Fibroblast of skin of scalp (primary cell): ENCODE results near the gene NEURL1.
"Not testable (repeated sequence)": the region's sequence is repeated elsewhere in the genome, so short reads cannot be mapped to it uniquely, and the experiment has no call there.

ENCODE experiments used
- DNase-seq: peaks from one replicate; pipeline ENCODE4 v3.0.0-alpha.2; 2013

Gene NEURL1

DNA sequence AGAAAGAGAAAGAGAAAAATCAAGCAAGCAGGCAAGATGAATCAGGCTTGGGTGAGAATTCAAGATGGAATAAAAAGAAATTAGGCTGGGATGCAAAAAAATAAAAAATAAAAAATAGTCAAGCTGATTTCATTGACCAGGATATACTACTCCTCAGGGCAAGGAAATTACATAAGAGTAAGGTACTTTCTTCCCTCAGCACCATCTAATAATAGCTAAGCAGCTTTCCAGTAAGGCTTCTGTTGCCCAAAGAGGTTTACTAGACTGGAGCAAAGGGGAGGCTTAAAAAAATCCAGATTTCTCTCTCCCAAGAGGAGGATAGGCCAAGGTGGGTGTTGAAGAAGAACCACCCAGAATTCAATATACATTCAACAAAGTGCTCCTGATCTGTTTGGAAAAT is 93.6 kb downstream of the NEURL1 start:
- DNase-seq = no peak

GRCh38 chr10:103589074-103589630 is 95.6 kb downstream of the NEURL1 start:
- DNase-seq = no peak

- DNase-seq = no peak
Measured at GRCh38 chr10:103590060-103590459, 96.6 kb downstream of the NEURL1 start.

- no peak for DNase-seq
Measured at GRCh38 chr10:103590744-103591291, 97.3 kb downstream of the NEURL1 start.

GRCh38 chr10:103592186-103593021 is 98.9 kb downstream of the NEURL1 start:
- DNase-seq = peak; percentile 38

DNA sequence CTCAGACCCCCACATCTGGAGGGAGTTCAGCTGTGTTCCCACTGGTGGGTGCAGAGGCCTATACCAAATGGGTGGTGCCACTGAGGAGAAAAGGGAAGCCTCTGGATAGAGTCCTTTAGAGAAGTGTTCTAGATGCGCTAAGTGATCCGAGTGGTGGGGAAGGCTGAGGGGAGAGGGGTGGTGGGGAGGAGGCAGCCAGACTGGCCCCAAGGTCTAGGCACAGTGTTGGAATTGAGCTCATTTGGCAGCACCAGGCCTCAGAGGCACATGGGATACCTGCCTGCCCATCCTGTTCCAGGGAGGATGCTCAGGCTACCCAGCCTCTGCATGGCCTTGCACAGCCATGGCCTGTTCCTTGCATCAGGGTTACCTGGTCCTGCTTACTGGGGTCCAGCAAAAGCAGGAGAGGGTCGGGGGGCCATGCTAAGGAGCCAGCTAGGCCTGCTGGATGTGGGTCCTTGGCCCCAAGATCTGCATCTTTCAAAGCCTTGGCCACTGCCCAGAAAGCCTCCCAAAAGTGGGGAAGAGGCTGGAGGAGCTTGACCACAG is 99.6 kb downstream of the NEURL1 start:
- no peak for DNase-seq

- peak; percentile 38 for DNase-seq
Measured at GRCh38 chr10:103595933-103596726, 102.6 kb downstream of the NEURL1 start.

DNA sequence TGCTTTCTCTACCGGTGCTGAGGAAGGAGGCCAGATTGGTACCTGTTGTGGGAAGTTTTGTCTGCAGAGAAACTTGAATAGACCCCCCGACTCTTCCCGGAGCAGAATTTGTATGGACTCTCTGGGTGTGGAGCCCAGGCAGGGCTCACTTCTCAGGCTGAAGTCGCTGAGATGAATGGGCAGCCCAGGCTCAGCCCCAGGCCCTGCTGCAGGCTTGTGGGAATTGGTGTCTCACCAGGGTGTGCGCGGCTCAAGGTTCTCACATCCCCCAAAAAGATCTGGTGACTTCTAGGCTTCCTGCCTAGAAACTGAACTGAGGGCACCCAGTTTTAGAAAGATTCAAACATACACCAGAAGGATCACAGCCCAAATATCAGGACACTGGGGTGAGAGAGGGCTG is 103.5 kb downstream of the NEURL1 start:
- DNase-seq = no peak

- peak; percentile 83 for DNase-seq
Measured at GRCh38 chr10:103598654-103599115, 105.2 kb downstream of the NEURL1 start.

DNA sequence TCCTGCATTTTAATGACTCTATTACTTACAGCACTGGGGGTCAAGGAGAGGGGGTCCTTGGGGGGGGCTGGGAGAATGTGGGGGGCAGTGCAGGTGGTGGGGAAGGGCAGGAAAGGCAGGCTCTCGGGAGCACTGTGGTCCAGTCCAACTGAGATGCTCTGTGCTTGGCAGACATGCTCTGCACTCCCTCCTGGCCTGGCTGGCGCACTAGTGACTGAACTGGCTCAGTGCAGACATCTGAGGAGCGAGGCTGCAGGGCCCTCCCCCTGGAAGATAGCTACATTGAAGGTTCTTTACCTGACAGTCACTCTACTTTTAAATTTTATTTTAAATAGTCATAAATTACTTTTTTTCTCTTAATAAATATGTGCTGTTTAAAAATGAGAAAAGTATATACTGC is 105.7 kb downstream of the NEURL1 start:
- no peak for DNase-seq

GRCh38 chr10:103599907-103600306 is 106.4 kb downstream of the NEURL1 start:
- no peak for DNase-seq

DNA sequence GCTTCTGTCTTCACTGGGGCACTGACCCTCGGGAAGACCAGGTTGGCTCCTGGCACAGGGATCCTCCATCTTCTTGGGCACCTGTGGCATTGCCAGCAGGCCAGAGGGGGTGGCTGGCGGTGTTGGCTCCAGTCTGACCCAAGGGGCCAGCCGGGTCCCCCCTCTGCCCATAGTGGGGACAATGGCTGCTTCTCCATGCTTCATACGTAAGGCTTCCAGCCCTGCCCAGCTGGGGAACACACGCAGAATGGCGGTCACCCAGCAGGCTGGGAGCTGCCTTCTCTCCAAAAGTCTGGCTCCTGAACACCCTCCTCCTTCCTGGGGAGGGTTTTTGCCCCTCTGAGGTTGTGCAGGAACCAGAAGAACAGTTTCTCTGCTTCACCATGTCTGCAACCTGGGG is 106.8 kb downstream of the NEURL1 start:
- no peak for DNase-seq

DNA sequence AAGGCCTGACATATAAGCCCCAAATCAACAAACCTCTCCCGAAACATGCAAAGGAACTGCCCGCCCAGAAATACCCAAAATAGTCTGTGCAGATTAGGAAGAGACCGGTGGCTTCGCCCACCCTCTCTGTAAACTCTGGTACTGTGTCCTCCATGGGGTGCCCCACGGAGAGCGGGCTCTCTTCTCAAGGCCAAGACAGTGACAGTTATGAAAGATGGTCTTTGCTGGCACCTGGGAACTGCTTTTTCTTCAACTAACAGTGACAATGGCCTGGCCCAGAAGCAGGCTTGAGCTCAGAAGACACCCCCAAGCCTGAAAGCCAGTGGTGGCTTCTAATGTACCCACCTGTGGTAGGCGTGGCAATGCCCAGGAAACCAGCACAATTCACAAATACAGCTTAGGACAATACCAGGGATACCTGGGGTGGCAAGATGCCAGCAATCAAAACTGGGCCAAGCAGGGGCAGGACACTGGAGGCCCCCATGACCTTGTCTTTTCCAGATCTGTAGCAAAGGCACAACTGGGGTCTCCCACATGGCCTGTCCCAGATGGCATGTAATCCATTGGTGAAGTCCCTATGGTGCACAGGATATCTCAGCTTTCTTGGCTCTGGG is 107.6 kb downstream of the NEURL1 start:
- DNase-seq = no peak

DNA sequence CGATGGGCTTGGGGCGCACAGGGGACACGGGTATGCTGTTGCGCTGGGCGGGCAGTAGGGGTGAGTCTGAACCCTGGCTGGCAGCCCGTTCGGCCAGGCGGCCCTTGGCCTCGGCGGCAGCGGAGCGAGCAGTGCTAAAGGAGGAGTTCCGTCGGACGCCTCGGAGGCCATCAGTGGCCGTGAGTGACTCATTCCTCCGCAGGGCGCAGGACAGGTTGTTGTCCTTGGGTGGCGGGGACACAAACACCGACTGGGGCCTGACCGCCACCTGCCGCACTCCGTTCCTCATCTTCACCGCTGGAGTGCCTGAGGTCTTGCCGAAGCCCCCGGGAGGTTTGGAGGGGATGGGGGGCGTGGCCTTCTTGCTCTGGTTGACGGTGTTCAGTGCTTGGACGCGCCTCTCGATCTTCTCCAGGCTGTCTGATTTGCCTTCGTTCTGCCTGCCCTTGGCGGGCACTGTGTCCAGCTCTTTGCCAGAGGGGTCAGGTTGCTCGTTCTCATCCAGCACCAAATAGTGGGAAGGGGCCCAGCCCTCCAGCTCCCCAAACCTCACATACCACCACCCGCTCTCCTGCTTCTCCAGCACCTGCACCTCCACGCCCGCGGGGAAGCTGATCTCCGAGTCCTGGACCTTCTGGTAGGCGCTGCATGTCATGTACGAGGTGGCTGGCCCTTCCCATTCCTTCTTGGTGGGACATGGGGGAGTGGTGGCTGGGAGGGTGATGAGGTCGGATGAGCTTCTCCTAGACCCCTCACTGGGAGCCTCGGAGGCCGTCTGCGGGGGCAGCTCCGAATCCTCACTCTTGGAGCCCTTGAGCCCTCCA is 108.7 kb downstream of the NEURL1 start:
- no peak for DNase-seq

DNA sequence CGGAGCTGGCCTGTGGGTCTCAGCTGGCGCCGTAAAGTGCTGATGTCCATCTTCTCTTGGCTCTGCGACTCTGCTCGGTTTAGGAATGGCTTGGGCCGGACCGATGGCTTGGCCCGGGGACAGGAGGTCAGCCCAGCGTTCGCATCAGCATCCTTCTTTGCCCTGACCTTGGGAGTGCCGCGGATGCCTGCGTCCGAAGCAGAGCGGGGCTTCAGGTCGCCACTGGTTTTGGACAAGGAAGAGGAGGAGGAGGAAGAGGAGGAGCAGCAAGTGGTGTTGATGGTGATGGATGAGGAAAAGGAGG is 109.3 kb downstream of the NEURL1 start:
- DNase-seq = no peak

GRCh38 chr10:103603382-103603781 is 109.9 kb downstream of the NEURL1 start:
- DNase-seq = no peak

GRCh38 chr10:103605359-103606096 is 112.0 kb downstream of the NEURL1 start:
- peak; percentile 65 for DNase-seq

DNA sequence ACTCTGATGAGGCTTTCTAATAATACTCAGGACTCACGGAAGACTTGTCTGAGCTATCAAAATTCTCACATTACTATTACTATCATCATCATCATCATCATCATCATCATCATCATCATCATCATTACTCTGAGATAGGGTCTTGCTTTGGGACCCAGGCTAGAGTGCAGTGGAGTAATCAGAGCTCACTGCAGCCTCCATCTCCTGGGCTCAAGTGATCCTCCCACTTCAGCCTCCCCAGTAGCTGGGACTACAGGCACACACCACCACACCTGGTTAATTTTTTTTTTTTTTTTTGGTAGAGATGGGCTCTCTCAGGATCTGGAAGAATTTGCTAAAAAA is 112.6 kb downstream of the NEURL1 start:
- not testable (repeated sequence) for DNase-seq

GRCh38 chr10:103607051-103607450 is 113.5 kb downstream of the NEURL1 start:
- DNase-seq = not testable (repeated sequence)

GRCh38 chr10:103608056-103608455 is 114.6 kb downstream of the NEURL1 start:
- not testable (repeated sequence) for DNase-seq
